ENCODE results near the gene RAD51D.

- no peak for TF ChIP-seq CTCF (conservative IDR thresholded peaks at IDR 0.05; ENCODE audit: low read depth, low read length)
- no peak for TF ChIP-seq EZH2 (IDR thresholded peaks at IDR 0.05; ENCODE audit: borderline replicate concordance, low read depth, low read length, poor library complexity, severe bottlenecking)
These were observed 16.4 kb downstream of the RAD51D start for GRCh38 chr17:35103271-35103670.

All from A673 (cell line).